SW480 (cell line): ENCODE data around the gene CLINT1.
"Not testable (repeated sequence)": the region's sequence is repeated elsewhere in the genome, so short reads cannot be mapped to it uniquely, and the experiment has no call there.

Experiments
- DNase-seq: peaks from one replicate; pipeline ENCODE4 v3.0.0-alpha.2; 2016; ENCODE audit warnings: low spot score

The CLINT1 gene

GRCh38 chr5:157862183-157862851 lies 3.4 kb upstream of the CLINT1 start:
- no peak for DNase-seq

DNA sequence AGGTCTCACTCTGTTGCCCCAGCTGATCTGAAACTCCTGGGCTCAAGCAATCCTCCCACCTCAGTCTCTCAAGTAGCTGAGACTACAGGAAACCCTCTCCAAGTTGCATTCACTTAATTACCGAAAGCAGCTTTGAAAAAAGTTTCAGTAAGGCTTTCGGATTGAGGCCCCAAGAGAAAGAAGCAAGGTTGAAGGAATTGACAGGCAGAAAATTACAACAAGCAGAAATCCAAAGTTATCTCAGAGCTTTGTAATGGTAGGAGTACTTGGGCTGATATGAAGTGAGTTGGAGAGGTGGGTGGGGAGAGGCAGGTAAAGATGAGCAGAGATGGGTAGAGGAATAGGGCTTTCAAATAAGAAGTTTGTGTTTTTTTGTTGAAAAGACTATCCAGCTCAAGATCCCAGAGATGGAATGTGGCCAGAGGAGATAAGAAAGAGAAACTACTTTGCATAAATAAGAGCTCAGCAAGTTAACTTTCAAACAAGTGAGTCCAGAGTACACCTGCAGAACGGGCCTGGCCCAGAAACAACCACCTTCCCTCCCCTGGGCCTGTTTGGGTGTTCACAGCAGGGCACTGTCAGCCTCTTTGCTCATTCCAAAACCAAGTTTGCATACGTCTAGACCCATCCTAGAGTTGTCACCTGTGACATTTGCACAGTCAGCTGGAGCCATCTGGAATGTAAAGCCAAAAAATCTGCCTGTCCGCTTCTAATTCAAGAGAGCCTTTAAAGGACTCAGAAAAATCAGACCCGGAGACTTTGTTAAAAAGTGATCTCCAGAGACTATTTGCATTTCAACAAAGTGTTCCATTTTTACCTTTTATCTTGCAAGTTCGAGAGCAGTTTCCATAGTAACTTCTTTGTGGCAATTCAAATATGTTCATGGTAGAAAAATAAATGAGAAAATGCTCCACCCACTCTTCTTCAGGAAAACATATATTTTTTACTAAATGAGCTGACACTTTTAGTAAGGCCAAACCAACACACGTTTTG lies 2.2 kb upstream of the CLINT1 start:
- DNase-seq: no peak

DNA sequence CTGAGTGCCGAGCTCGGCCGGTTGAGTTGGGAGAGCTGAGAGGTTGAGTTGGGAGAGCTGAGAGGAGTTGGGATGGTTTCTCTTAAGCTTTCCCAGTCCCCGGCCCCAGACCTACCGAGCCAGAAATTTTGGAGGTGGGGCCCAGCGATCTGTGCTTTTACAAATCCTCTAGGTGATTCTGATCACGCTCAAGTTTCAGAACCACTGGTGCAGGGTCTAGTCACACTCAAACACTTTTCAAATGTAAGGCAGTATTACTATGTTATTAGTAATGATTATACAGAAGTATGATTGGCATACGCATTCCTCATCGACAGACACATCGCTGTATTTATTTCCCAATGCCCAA lies 256 bp upstream of the CLINT1 start:
- DNase-seq: no peak

DNA sequence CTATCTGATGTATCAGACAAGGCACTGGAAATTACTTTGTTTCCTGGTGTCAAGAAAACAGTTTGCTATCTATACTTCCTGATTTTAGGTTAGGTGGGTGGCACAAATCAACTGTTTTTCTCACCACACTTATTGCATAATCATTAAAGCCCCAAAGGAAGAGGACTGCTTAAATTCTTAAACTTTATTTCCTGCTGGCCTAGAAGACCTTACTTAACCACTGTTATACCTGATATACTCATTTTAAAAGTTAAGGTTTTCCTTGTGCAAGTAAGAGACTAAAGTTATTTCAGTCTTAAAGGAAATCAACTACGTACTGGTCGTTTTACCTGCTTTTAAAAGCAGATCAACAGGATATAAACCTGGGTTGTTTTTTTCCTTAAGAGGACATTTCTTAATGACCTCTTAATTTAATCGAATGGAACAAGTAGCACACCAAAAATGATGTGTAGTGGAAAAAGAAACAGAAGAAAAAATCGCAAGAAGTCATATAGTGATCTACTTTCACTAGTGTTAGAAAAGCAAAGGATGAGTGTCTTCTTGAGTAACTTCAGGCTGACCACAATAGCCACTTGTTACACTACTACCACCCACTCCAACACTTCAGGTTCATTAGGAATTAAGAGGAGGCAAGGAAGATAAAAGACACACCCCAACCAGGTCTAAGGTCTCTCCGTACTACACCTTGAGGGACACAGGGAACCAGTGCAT lies 974 bp downstream of the CLINT1 start:
- DNase-seq: peak; percentile 26

GRCh38 chr5:157855404-157855994 lies 3.4 kb downstream of the CLINT1 start:
- peak; percentile 63 for DNase-seq

GRCh38 chr5:157853365-157853764 lies 5.6 kb downstream of the CLINT1 start:
- DNase-seq: not testable (repeated sequence)

- no peak for DNase-seq
Measured at GRCh38 chr5:157845914-157846598, 12.9 kb downstream of the CLINT1 start.

DNA sequence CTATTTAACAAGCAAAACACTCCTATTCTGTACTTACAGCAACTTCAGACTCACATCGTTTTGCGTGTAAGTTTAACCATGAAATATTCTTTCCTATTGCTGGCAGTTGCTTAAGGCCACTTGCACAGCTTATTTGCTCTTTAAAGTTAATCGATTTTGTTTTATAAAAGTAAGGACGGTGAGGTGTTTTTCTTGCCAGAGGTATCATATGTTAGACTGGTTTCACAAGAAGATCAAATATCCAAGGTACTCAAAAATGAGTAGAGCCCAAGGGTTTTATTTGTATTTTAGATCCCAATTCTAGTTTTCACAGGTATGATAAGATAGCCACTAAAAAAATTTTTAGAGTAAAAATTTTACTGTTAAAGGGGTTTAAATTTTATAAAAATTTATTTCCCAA lies 16.2 kb downstream of the CLINT1 start:
- DNase-seq: no peak

DNA sequence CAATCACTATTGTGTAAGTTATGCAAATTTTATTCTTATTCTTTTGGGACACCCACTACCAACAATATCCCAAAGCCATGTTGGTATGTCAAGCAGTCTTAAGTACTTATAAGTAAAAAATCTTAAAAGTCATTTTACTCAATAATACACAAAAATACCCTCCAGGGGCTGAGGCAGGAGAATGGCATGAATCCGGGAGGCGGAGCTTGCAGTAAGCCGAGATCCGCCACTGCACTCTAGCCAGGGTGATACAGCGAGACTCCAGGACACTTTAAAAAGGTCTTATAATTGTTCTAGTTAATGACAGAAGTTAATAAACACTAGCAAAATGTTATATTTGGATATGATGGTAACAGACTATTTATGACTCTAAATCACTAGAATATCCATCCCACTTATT lies 16.8 kb downstream of the CLINT1 start:
- no peak for DNase-seq

DNA sequence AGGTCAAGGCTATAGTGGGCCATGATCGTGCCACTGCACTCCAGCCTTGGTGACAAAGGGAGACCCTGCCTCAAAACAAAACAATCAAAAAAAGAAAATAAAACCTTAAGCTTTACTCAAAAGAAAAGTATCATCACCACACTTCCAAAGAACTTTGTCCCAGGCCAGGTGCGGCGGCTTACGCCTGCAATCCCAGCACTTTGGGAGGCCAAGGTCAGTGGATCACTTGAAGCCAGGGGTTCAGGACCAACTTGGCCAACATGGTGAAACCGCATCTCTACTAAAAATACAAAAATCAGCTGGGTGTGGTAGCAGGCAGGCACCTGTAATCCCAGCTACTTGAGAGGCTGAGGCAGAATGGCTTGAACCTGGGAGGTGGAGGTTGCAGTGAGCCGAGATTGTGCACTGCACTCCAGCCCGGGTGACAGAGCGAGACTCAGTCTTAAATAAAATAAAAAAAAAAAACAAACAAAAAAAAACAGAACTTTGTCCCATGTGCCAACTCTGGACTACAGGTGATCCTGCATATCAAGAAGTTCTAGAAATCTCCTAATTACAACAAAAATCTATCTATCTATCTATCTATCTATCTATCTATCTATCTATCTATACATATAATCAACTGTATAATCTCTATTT lies 19.7 kb downstream of the CLINT1 start:
- no peak for DNase-seq

GRCh38 chr5:157836121-157836753 lies 22.7 kb downstream of the CLINT1 start:
- no peak for DNase-seq

DNA sequence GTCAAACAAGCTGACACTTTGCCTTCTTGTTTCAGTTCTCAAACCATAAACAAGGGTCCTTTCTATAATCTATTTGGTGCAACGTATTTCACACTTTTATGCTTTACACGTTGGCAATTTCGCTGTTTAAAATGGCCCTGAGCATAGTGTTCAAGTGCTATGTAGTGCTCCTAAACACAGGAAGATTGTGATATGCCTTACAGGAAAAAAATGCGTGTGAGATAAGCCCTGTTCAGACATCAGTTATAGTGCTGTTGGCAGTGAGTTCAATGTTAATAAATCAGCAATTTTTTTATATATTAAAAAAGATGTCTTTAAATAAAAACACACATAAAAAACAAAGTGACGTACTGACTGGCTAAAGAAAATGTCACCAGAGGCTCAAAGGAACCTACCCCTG lies 23.9 kb downstream of the CLINT1 start:
- no peak for DNase-seq

DNA sequence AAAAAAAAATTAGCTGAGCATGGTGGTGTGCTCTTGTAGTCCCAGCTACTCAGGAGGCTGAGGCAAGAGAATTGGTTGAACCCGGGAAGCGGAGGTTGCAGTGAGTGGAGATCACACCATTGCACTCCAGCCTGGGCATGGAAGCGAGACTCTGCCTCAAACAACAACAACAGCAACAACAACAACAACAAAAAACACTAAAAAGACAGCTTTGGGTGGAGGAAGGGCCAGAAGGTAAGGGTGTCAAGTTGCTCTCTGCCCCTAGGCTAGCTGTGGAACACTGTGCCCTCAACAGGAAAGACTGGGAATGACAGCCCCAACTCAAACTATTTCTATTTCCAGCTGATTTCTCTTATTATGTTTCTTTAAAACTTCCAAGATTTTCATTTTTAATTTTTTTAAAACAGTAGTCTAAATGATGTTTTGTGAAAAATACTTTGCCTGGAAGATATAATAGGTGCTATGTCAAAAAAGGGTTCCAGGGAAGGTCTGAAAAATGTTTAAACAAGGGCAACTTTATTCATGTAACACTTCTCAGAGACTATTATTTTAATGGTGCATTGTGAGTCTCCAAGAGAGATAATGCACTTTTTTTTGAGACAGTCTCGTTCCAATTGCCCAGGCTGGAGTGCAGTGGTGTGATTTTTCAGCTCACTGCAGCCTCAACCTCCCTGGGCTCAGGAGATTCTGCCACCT lies 29.9 kb downstream of the CLINT1 start:
- DNase-seq: peak; percentile 9

- DNase-seq: no peak
Measured at GRCh38 chr5:157828105-157828943, 30.6 kb downstream of the CLINT1 start.

GRCh38 chr5:157827423-157827822 lies 31.5 kb downstream of the CLINT1 start:
- DNase-seq: no peak

- no peak for DNase-seq
Measured at GRCh38 chr5:157823655-157824054, 35.3 kb downstream of the CLINT1 start.

GRCh38 chr5:157821822-157822622 lies 36.9 kb downstream of the CLINT1 start:
- no peak for DNase-seq

GRCh38 chr5:157821405-157821804 lies 37.5 kb downstream of the CLINT1 start:
- no peak for DNase-seq
